WTC11 (cell line): ENCODE data around the gene POU3F2. TPM values are rescaled to one million over a fixed set of nuclear protein-coding genes. Genes with fewer than 3 reads are reported as not detected.

ENCODE experiments used
- ATAC-seq: fragments of 200-7000 bp; cut with Tn5 transposase; 2 replicates; pipeline ENCODE4 v1.10.0; 2021; ENCODE audit warnings: mild to moderate bottlenecking, moderate library complexity
- CTCF ChIA-PET: fragments of 300-600 bp; sonication (Branson Sonifier 250); formaldehyde crosslinking; loops from one replicate; lab custom pipeline; 2021; ENCODE audit warnings: antibody characterized with exemption; lab: Charles Lee
- POLR2A ChIA-PET: fragments of 350-600 bp; sonication (Branson Sonifier 250); formaldehyde crosslinking; loops from one replicate; lab custom pipeline; 2021; ENCODE audit warnings: antibody characterized with exemption; lab: Charles Lee
- DNase-seq: peaks from one replicate; pipeline ENCODE4 v3.0.0; 2021; ENCODE audit warnings: low spot score
- H3K27ac Mint-ChIP-seq: 2 replicates; pipeline ENCODE4 v1.8.0; 2021; ENCODE audit warnings: mixed read lengths
- H3K27me3 Mint-ChIP-seq: 2 replicates; pipeline ENCODE4 v1.8.0; 2021; ENCODE audit warnings: low read depth, mild to moderate bottlenecking, moderate library complexity, mixed read lengths
- H3K36me3 Mint-ChIP-seq: 2 replicates; pipeline ENCODE4 v1.8.0; 2021; ENCODE audit warnings: mixed read lengths
- H3K4me1 Mint-ChIP-seq: 2 replicates; pipeline ENCODE4 v1.8.0; 2022; ENCODE audit warnings: mixed read lengths
- H3K4me3 Mint-ChIP-seq: 2 replicates; pipeline ENCODE4 v1.8.0; 2021; ENCODE audit warnings: mild to moderate bottlenecking, moderate library complexity, mixed read lengths
- H3K9me3 Mint-ChIP-seq: 2 replicates; pipeline ENCODE4 v1.8.0; 2021; ENCODE audit warnings: mixed read lengths
- ATF1 ChIP-seq: sonication (generic); formaldehyde crosslinking; IDR thresholded peaks from 2 replicates; pipeline ENCODE4 v1.8.1; 2023; ENCODE audit warnings: mild to moderate bottlenecking, moderate library complexity, missing genetic modification reagents
- CREB1 ChIP-seq: sonication (generic); formaldehyde crosslinking; IDR thresholded peaks from 2 replicates; pipeline ENCODE4 v1.8.0; 2023; ENCODE audit warnings: mild to moderate bottlenecking, missing genetic modification reagents
- CREM ChIP-seq: sonication (generic); formaldehyde crosslinking; IDR thresholded peaks from 2 replicates; pipeline ENCODE4 v1.8.1; 2022; ENCODE audit warnings: mild to moderate bottlenecking, missing genetic modification reagents, moderate library complexity
- CTCF ChIP-seq: fragments of 200-600 bp; IDR thresholded peaks from 2 replicates; pipeline ENCODE4 v1.8.0; 2022; ENCODE audit warnings: antibody characterized with exemption
- ESRRA ChIP-seq: sonication (generic); formaldehyde crosslinking; IDR thresholded peaks from 2 replicates; pipeline ENCODE4 v1.8.1; 2022; ENCODE audit warnings: mild to moderate bottlenecking, missing genetic modification reagents, borderline replicate concordance
- FOXP1 ChIP-seq: sonication (generic); formaldehyde crosslinking; IDR thresholded peaks from 2 replicates; pipeline ENCODE4 v1.8.0; 2022; ENCODE audit warnings: missing genetic modification reagents, mild to moderate bottlenecking, moderate library complexity, borderline replicate concordance
- GABPB1 ChIP-seq: sonication (generic); formaldehyde crosslinking; IDR thresholded peaks from 2 replicates; pipeline ENCODE4 v1.8.1; 2023; ENCODE audit warnings: mild to moderate bottlenecking, missing genetic modification reagents
- IRF2 ChIP-seq: sonication (generic); formaldehyde crosslinking; IDR thresholded peaks from 2 replicates; pipeline ENCODE4 v1.8.0; 2022; ENCODE audit warnings: low read depth, missing genetic modification reagents, borderline replicate concordance
- MAX ChIP-seq: sonication (generic); formaldehyde crosslinking; IDR thresholded peaks from 2 replicates; pipeline ENCODE4 v1.8.0; 2022; ENCODE audit warnings: mild to moderate bottlenecking, missing genetic modification reagents
- NFATC4 ChIP-seq: fragments of 250-450 bp; sonication (Bioruptor Pico); IDR thresholded peaks from 2 replicates; pipeline ENCODE4 v1.9.0; 2021; ENCODE audit warnings: mild to moderate bottlenecking
- NFE2L1 ChIP-seq: sonication (generic); formaldehyde crosslinking; IDR thresholded peaks from 2 replicates; pipeline ENCODE4 v1.8.1; 2023; ENCODE audit warnings: missing genetic modification reagents
- NFYB ChIP-seq: sonication (generic); formaldehyde crosslinking; conservative IDR thresholded peaks from 2 replicates; pipeline ENCODE4 v1.8.0; 2022; ENCODE audit warnings: low read depth, missing genetic modification reagents
- RORB ChIP-seq: fragments of 250-450 bp; sonication (Bioruptor Pico); IDR thresholded peaks from 2 replicates; pipeline ENCODE4 v1.9.0; 2021; ENCODE audit warnings: mild to moderate bottlenecking
- SMAD3 ChIP-seq: sonication (generic); formaldehyde crosslinking; IDR thresholded peaks from 2 replicates; pipeline ENCODE4 v1.8.0; 2022; ENCODE audit warnings: missing genetic modification reagents, mild to moderate bottlenecking, borderline replicate concordance
- TCF7 ChIP-seq: sonication (generic); formaldehyde crosslinking; IDR thresholded peaks from 2 replicates; pipeline ENCODE4 v1.8.0; 2022; ENCODE audit warnings: mild to moderate bottlenecking, low read depth, missing genetic modification reagents, moderate library complexity
- ZNF121 ChIP-seq: sonication (generic); formaldehyde crosslinking; IDR thresholded peaks from 2 replicates; pipeline ENCODE4 v1.8.0; 2023; ENCODE audit warnings: missing genetic modification reagents
- ZNF232 ChIP-seq: sonication (generic); formaldehyde crosslinking; IDR thresholded peaks from 2 replicates; pipeline ENCODE4 v1.8.0; 2022; ENCODE audit warnings: mild to moderate bottlenecking, missing genetic modification reagents
- ZNF263 ChIP-seq: sonication (generic); formaldehyde crosslinking; IDR thresholded peaks from 2 replicates; pipeline ENCODE4 v1.8.1; 2022; ENCODE audit warnings: low read depth, mild to moderate bottlenecking, moderate library complexity, missing genetic modification reagents
- ZNF281 ChIP-seq: sonication (generic); formaldehyde crosslinking; IDR thresholded peaks from 2 replicates; pipeline ENCODE4 v1.8.0; 2023; ENCODE audit warnings: mild to moderate bottlenecking, missing genetic modification reagents
- ZNF416 ChIP-seq: fragments of 250-450 bp; sonication (Bioruptor Pico); IDR thresholded peaks from 2 replicates; pipeline ENCODE4 v1.9.0; 2021; ENCODE audit warnings: mild to moderate bottlenecking, inconsistent platforms
- ZNF423 ChIP-seq: fragments of 250-450 bp; sonication (Bioruptor Pico); IDR thresholded peaks from 2 replicates; pipeline ENCODE4 v2.1.2; 2022; ENCODE audit warnings: mild to moderate bottlenecking, moderate library complexity
- ZSCAN18 ChIP-seq: fragments of 250-450 bp; sonication (Bioruptor Pico); IDR thresholded peaks from 2 replicates; pipeline ENCODE4 v2.1.2; 2022; ENCODE audit warnings: mild to moderate bottlenecking, moderate library complexity
- total RNA-seq: library from RNA; stranded (reverse); gene quantifications from 3 replicates; pipeline ENCODE4 v1.2.3, GENCODE V29; 2021

The POU3F2 gene
- total RNA-seq, 1 experiment from 2014 or later: 0.07 TPM

GRCh38 chr6:98871057-98871456 is 36.7 kb downstream of the POU3F2 start:
- H3K4me1 Mint-ChIP-seq: no peaks in the 10 kb centered on the region
- H3K27me3 Mint-ChIP-seq: no peaks in the 10 kb centered on the region
- CTCF ChIA-PET: interaction anchor here (0.7 kb wide), 1 partner anchor 56 kb away, joined by 4 read pairs; no protein-coding TSS in a partner anchor
- peaks cover 9% of the 10 kb centered on the region; the same call in 1 of the 2 replicates for H3K9me3 Mint-ChIP-seq
- H3K27ac Mint-ChIP-seq: no peak overlapping the region
- ATAC-seq (no peak), DNase-seq (no peak)
- H3K4me3 Mint-ChIP-seq: no peak overlapping the region
- peaks cover 11% of the 10 kb centered on the region for H3K36me3 Mint-ChIP-seq
- no peak for TF ChIP-seq ZNF416 (CRISPR knock-in tag)
- no peak for TF ChIP-seq FOXP1
- no peak for TF ChIP-seq ZNF281
- TF ChIP-seq IRF2: no peak
- TF ChIP-seq ATF1 (CRISPR knock-in tag): no peak
- TF ChIP-seq NFE2L1 (CRISPR knock-in tag): no peak
- TF ChIP-seq, all 79 proteins: peak for 0
- POLR2A ChIA-PET: no interaction called here

GRCh38 chr6:98871821-98872220 is 37.4 kb downstream of the POU3F2 start:
- no peak overlapping the region for H3K4me3 Mint-ChIP-seq
- no peak for ATAC-seq
- no peak for TF ChIP-seq NFATC4 (CRISPR knock-in tag)
- TF ChIP-seq ESRRA (CRISPR knock-in tag): no peak
- no peak for TF ChIP-seq ZNF121
- TF ChIP-seq ZNF232 (CRISPR knock-in tag): no peak
- TF ChIP-seq, all 79 proteins: peak for 0
- ChIA-PET CTCF (no interaction called here), POLR2A (no interaction called here)
- Mint-ChIP-seq H3K9me3 (peaks cover 6% of the 10 kb centered on the region; the same call in 1 of the 2 replicates), H3K27me3 (no peaks in the 10 kb centered on the region), H3K4me1 (no peaks in the 10 kb centered on the region), H3K36me3 (peaks cover 7% of the 10 kb centered on the region; the same call in 1 of the 2 replicates), H3K27ac (no peak overlapping the region)
- DNase-seq: no peak

GRCh38 chr6:98875375-98875774 is 41.0 kb downstream of the POU3F2 start:
- no peak overlapping the region for H3K27ac Mint-ChIP-seq
- peaks cover 7% of the 10 kb centered on the region; the same call in 1 of the 2 replicates for H3K36me3 Mint-ChIP-seq
- H3K9me3 Mint-ChIP-seq: peaks cover 6% of the 10 kb centered on the region; the same call in 1 of the 2 replicates
- TF ChIP-seq TCF7 (CRISPR knock-in tag) (no peak), RORB (CRISPR knock-in tag) (no peak), NFYB (CRISPR knock-in tag) (no peak), CREM (CRISPR knock-in tag) (no peak), CTCF (no peak), ZNF423 (CRISPR knock-in tag) (no peak), ZNF263 (CRISPR knock-in tag) (no peak), SMAD3 (CRISPR knock-in tag) (no peak), ZNF281 (no peak), CREB1 (CRISPR knock-in tag) (no peak), ZSCAN18 (CRISPR knock-in tag) (no peak), GABPB1 (CRISPR knock-in tag) (no peak), MAX (CRISPR knock-in tag) (no peak)
- DNase-seq (no peak), ATAC-seq (no peak)
- no peaks in the 10 kb centered on the region for H3K4me1 Mint-ChIP-seq
- no peak overlapping the region for H3K4me3 Mint-ChIP-seq
- ChIA-PET POLR2A (no interaction called here), CTCF (no interaction called here)
- H3K27me3 Mint-ChIP-seq: no peaks in the 10 kb centered on the region
